ENCODE data around the gene C1QA. TPM values are rescaled to one million over a fixed set of nuclear protein-coding genes. Genes with fewer than 3 reads are reported as not detected.

The C1QA gene
- total RNA-seq, 4 donors from 2014 or later, result 11.7 to 49.4 (median 28.1) TPM

DNA sequence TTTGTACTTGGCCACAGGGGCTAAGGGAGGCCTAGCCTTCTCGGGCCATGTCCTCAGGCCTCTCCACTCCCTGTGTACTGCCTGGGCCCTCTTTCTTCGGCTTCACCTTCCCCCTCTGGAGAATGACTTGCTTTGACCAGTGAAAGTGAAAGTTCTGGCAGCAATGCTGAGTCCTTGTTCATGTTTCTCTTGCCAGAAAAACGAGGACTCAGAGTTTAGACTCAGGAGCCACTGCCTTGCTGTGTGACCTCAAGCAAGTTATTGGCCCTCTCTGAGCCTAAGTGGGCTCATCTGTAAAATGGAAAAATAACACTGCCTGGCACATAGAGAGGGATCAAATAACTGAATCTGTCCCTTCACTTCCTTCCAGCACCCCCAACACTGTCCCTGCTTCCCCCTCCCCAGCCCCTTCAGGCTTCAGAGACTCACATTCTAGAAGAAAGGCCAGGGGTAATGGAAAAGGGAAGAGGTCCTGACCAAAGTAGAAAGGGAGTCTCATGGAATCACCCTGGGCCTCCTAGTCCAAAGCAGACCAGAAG is 1.5 kb downstream of the C1QA start:
- WGBS, 2 donors, result 63 to 74% methylated on average over 3 of the region's 3 CpGs
- TF ChIP-seq, protein P1, sequence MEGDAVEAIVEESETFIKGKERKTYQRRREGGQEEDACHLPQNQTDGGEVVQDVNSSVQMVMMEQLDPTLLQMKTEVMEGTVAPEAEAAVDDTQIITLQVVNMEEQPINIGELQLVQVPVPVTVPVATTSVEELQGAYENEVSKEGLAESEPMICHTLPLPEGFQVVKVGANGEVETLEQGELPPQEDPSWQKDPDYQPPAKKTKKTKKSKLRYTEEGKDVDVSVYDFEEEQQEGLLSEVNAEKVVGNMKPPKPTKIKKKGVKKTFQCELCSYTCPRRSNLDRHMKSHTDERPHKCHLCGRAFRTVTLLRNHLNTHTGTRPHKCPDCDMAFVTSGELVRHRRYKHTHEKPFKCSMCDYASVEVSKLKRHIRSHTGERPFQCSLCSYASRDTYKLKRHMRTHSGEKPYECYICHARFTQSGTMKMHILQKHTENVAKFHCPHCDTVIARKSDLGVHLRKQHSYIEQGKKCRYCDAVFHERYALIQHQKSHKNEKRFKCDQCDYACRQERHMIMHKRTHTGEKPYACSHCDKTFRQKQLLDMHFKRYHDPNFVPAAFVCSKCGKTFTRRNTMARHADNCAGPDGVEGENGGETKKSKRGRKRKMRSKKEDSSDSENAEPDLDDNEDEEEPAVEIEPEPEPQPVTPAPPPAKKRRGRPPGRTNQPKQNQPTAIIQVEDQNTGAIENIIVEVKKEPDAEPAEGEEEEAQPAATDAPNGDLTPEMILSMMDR (IDR thresholded peaks at IDR 0.05), result no peak
- TF ChIP-seq POLR2A (IDR thresholded peaks at IDR 0.05), result no peak
- intact Hi-C loops (cut with DNase I; ENCODE audit: low total_unique reads), result no loop called here
- no peak for DNase-seq (ENCODE audit: low spot score in 2 of 2)
- H3K4me3 ChIP-seq (ENCODE audit: low read depth, poor library complexity, severe bottlenecking), result no peak overlapping the region

DNA sequence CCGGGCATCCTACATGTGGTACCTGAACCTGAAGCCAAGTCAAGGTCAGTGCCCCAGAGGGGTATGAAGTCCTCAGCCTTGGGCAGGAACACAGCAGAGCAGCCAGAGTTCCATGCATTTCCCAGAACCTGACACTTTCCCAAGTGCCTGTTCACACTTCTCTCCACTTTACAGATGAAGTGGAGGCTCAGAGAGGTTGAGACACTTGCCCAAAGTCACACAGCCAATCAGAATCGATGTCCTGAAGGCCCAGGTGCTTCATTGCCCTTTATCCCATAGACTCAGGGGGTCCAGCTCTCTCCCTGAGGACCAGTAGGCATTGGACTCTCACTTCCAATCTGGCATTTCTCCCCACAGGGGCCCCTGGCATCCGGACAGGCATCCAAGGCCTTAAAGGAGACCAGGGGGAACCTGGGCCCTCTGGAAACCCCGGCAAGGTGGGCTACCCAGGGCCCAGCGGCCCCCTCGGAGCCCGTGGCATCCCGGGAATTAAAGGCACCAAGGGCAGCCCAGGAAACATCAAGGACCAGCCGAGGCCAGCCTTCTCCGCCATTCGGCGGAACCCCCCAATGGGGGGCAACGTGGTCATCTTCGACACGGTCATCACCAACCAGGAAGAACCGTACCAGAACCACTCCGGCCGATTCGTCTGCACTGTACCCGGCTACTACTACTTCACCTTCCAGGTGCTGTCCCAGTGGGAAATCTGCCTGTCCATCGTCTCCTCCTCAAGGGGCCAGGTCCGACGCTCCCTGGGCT is 2.2 kb downstream of the C1QA start:
- 77 to 83% methylated on average over 18 to 23 of the region's 23 CpGs for WGBS, 2 donors
- H3K4me3 ChIP-seq (ENCODE audit: low read depth, poor library complexity, severe bottlenecking), result no peak overlapping the region
- TF ChIP-seq POLR2A (IDR thresholded peaks at IDR 0.05), result no peak
- TF ChIP-seq, protein P1 (IDR thresholded peaks at IDR 0.05), result no peak
- intact Hi-C loops (cut with DNase I; ENCODE audit: low total_unique reads), result no loop called here
- no peak for DNase-seq (ENCODE audit: low spot score in 2 of 2)

DNA sequence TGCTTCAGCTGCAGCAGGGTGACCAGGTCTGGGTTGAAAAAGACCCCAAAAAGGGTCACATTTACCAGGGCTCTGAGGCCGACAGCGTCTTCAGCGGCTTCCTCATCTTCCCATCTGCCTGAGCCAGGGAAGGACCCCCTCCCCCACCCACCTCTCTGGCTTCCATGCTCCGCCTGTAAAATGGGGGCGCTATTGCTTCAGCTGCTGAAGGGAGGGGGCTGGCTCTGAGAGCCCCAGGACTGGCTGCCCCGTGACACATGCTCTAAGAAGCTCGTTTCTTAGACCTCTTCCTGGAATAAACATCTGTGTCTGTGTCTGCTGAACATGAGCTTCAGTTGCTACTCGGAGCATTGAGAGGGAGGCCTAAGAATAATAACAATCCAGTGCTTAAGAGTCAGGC is 2.9 kb downstream of the C1QA start:
- 43 to 47% methylated on average over 8 of the region's 8 CpGs for WGBS, 2 donors
- TF ChIP-seq POLR2A (IDR thresholded peaks at IDR 0.05), result no peak
- TF ChIP-seq, protein P1 (IDR thresholded peaks at IDR 0.05), result no peak
- H3K4me3 ChIP-seq (ENCODE audit: low read depth, poor library complexity, severe bottlenecking), result no peak overlapping the region
- DNase-seq (ENCODE audit: low spot score in 2 of 2), result no peak
- intact Hi-C loops (cut with DNase I; ENCODE audit: low total_unique reads), result no loop called here

DNA sequence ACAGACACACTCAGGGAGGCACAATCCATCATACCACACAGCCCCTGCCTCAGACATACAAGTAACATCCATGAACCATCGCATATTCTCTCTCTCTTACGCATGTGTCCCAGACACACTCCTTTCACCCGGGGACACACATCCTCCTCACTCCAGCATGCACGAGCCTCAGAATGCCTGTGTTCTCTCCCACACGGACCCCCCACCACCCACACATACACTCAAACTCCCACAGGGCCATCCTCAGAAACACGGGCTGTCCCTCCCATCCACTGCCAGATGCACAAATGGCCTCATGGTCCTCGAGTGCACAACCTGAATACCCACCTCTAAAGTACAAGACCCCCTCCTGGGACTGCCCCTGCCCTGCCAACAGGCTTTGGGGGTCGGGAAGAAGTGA is 4.8 kb downstream of the C1QA start:
- WGBS, 2 donors, result 59 to 63% methylated on average over 8 of the region's 8 CpGs
- H3K4me3 ChIP-seq (ENCODE audit: low read depth, poor library complexity, severe bottlenecking), result no peak overlapping the region
- no peak for TF ChIP-seq POLR2A (IDR thresholded peaks at IDR 0.05)
- TF ChIP-seq, protein P1 (IDR thresholded peaks at IDR 0.05), result no peak
- intact Hi-C loops (cut with DNase I; ENCODE audit: low total_unique reads), result no loop called here
- DNase-seq (ENCODE audit: low spot score in 2 of 2), result no peak

DNA sequence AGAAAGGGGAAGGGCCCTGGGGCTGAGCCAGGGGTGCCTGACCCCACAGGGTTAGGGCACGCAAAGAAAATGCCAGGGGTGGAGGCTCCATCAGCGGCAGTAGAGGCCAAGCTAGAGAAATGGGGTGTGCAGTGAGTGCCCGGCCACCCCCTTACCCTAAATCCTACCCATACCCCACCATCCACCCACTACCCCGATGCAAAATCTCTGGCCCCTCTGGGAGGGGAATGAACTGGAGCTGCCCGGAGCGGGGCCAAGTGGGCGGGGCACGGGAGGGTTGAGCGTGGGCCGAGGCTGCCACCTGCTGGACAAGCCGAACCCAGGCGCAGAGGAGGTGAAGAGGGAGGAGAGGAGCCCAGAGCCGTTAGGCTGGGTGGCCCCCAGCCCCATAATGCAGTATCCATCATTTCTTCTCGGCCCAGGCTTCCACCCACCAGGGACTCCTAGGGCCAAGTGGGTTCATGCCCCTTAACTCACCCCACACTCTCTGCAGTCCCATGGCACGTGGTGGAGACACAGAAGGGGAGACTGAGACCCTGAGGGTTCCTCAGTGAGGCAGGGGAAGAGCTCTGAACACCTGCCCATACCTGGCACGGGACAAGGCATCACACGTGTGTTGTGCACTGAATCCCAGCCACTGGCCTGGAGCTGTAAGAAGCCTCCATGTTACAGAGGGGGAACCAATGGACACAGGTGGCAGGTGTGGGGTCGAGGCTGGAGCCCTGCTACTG is 5.6 kb downstream of the C1QA start:
- DNase-seq (ENCODE audit: low spot score in 2 of 2), result peak; percentile 78 to 95
- intact Hi-C loops (cut with DNase I; ENCODE audit: low total_unique reads), result loop anchor here (2.0 kb wide), 1 partner anchor 221 kb away; no protein-coding TSS in a partner anchor
- no peak overlapping the region for H3K4me3 ChIP-seq (ENCODE audit: low read depth, poor library complexity, severe bottlenecking)
- WGBS, 2 donors, result 8 to 9% methylated on average over 17 to 18 of the region's 18 CpGs
- TF ChIP-seq, protein P1 (IDR thresholded peaks at IDR 0.05), result no peak
- no peak for TF ChIP-seq POLR2A (IDR thresholded peaks at IDR 0.05)
